K562 (cell line): ENCODE measurements around the gene HIPK1. TPM values are rescaled to one million over a fixed set of nuclear protein-coding genes. Genes with fewer than 3 reads are reported as not detected.

ENCODE experiments used
- FOXO4 ChIP-seq: fragments of 450-650 bp; formaldehyde crosslinking; IDR thresholded peaks from 2 replicates; pipeline ENCODE4 v1.4.0; 2020; ENCODE audit warnings: mild to moderate bottlenecking, moderate library complexity
- JUND ChIP-seq, 2 experiments: IDR thresholded peaks; 2 replicates in 1 of 2; 3 replicates in 1 of 2; pipeline ENCODE4 v1.6.1; 2011; ENCODE audit warnings: borderline replicate concordance in 2 of 2, low read depth in 2 of 2, low read length in 2 of 2, improper control_type of control experiment in 1 of 2, missing biosample characterization in 1 of 2, missing genetic modification characterization in 1 of 2, missing genetic modification reagents in 1 of 2
- MCM3 ChIP-seq: fragments of 450-650 bp; IDR thresholded peaks from 2 replicates; pipeline ENCODE4 v1.6.1; 2016
- NFIC ChIP-seq: fragments of 450-650 bp; IDR thresholded peaks from 2 replicates; pipeline ENCODE4 v1.6.1; 2017; ENCODE audit warnings: mild to moderate bottlenecking, inconsistent platforms
- TAF15 ChIP-seq: fragments of 200-400 bp; formaldehyde crosslinking; IDR thresholded peaks from 2 replicates; pipeline ENCODE4 v1.6.1; 2017; ENCODE audit warnings: mild to moderate bottlenecking, low read depth, low read length, moderate library complexity
- ZBTB12 ChIP-seq: fragments of 250-450 bp; sonication (Bioruptor Pico); IDR thresholded peaks from 2 replicates; pipeline ENCODE4 v1.4.0; 2020
- ZBTB34 ChIP-seq: fragments of 250-450 bp; sonication (Bioruptor Pico); IDR thresholded peaks from 2 replicates; pipeline ENCODE4 v1.8.0; 2021; ENCODE audit warnings: mild to moderate bottlenecking, moderate library complexity
- ZNF217 ChIP-seq: sonication (generic); formaldehyde crosslinking; IDR thresholded peaks from 2 replicates; pipeline ENCODE4 v1.8.0; 2022; ENCODE audit warnings: mild to moderate bottlenecking, missing genetic modification reagents
- ZNF3 ChIP-seq: fragments of 250-450 bp; sonication (Bioruptor Pico); IDR thresholded peaks from 2 replicates; pipeline ENCODE4 v1.5.0; 2021; ENCODE audit warnings: mild to moderate bottlenecking, moderate library complexity
- ZNF41 ChIP-seq: fragments of 250-450 bp; sonication (Bioruptor Pico); conservative IDR thresholded peaks from 2 replicates; pipeline ENCODE4 v1.4.0; 2020; ENCODE audit warnings: mild to moderate bottlenecking
- polyA plus RNA-seq, 8 experiments: library from polyadenylated mRNA; depleted of rRNA in 4 of 8; stranded (reverse) in 5 of 8; unstranded in 3 of 8; fragments of >200 nt; fragmentation: Nextera tagmentation in 2 of 8; fragmentation: Illumina TruSeq in 1 of 8; extraction: Ambion mirVana in 2 of 8; extraction: Trizol in 1 of 8; gene quantifications; 2 replicates each; pipeline versions ENCODE4 v1.2.1 to v1.2.3, GENCODE V29; 2011 to 2014; ENCODE audit warnings: inconsistent platforms in 1 of 8, missing spikeins in 1 of 8
- total RNA-seq, 7 experiments: library from RNA; depleted of rRNA in 6 of 7; stranded (reverse); fragments of >200 nt in 6 of 7; fragmentation: Illumina TruSeq in 2 of 7; extraction: Trizol in 2 of 7; gene quantifications; 2 replicates each; pipeline versions ENCODE4 v1.2.1 to v1.2.3, GENCODE V29; 2011 to 2021; ENCODE audit warnings: low replicate concordance in 1 of 7
- TF ChIP-seq, protein P1 (sequence below): fragments of 200-600 bp; sonication (generic); IDR thresholded peaks from one replicate; pipeline ENCODE4 v1.6.1; 2012; ENCODE audit warnings: mild to moderate bottlenecking, low read depth, low read length, inconsistent platforms

HIPK1 gene
- total and polyA plus RNA-seq, 9 of the 15 experiments (the other 6 are each of a cell fraction or from before 2014, with no cell fraction given), result 10.0 to 57.9 (median 29.6) TPM

DNA sequence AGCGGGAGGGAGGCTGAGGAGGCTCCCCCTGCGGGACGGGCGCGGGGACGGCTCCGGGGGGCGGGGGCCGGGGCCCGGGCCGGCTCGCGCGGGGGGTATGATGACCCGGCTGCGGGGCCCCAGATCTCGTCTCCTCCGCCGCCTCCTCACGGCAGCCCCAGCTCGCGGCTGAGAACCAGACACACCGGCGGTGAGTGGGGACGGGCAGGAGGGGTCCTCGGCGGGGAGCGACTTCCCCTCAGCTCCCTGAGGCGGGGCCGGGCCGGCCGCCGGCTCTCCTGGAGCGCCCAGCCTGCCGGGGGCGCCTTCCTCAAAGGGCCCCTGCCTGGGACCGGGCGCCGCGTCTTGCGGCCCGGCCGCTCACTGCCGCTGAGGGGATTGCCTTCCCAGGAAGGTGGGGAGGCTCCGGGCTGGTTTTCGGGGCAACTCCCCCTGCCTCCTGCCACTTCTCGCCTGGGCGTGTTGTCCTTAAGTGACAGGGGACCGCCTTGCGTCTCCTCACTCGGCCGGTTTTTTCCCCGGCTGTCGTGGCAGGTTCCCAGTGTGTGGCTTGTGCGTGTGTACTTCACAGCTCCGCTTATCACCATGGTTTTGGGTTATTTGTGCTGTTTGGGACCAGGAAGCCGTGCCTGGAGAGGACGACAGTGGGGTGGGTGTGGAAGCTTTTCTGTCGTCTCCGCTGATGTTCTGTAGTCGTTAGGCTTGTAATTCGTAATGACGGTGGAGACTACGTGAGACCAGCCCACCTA is 800 bp downstream of the HIPK1 start (continued):
- TF ChIP-seq ZBTB12 (CRISPR knock-in tag) (no peak), NFIC (no peak), ZNF3 (CRISPR knock-in tag) (no peak), ZNF41 (CRISPR knock-in tag) (0 out of 2 replicates have a peak, but pooled peaks have one; percentile 8), FOXO4 (CRISPR knock-in tag) (no peak), ZBTB34 (CRISPR knock-in tag) (no peak), ZNF217 (no peak), JUND (IDR thresholded peaks at IDR 0.05; ENCODE audit: borderline replicate concordance, low read depth, low read length) (no peak), JUND (tag; IDR thresholded peaks at IDR 0.05; ENCODE audit: borderline replicate concordance, low read depth, low read length) (0 out of 3 replicates have a peak, but pooled peaks have one; percentile 11), TAF15 (no peak), MCM3 (no peak)
- TF ChIP-seq, protein P1, sequence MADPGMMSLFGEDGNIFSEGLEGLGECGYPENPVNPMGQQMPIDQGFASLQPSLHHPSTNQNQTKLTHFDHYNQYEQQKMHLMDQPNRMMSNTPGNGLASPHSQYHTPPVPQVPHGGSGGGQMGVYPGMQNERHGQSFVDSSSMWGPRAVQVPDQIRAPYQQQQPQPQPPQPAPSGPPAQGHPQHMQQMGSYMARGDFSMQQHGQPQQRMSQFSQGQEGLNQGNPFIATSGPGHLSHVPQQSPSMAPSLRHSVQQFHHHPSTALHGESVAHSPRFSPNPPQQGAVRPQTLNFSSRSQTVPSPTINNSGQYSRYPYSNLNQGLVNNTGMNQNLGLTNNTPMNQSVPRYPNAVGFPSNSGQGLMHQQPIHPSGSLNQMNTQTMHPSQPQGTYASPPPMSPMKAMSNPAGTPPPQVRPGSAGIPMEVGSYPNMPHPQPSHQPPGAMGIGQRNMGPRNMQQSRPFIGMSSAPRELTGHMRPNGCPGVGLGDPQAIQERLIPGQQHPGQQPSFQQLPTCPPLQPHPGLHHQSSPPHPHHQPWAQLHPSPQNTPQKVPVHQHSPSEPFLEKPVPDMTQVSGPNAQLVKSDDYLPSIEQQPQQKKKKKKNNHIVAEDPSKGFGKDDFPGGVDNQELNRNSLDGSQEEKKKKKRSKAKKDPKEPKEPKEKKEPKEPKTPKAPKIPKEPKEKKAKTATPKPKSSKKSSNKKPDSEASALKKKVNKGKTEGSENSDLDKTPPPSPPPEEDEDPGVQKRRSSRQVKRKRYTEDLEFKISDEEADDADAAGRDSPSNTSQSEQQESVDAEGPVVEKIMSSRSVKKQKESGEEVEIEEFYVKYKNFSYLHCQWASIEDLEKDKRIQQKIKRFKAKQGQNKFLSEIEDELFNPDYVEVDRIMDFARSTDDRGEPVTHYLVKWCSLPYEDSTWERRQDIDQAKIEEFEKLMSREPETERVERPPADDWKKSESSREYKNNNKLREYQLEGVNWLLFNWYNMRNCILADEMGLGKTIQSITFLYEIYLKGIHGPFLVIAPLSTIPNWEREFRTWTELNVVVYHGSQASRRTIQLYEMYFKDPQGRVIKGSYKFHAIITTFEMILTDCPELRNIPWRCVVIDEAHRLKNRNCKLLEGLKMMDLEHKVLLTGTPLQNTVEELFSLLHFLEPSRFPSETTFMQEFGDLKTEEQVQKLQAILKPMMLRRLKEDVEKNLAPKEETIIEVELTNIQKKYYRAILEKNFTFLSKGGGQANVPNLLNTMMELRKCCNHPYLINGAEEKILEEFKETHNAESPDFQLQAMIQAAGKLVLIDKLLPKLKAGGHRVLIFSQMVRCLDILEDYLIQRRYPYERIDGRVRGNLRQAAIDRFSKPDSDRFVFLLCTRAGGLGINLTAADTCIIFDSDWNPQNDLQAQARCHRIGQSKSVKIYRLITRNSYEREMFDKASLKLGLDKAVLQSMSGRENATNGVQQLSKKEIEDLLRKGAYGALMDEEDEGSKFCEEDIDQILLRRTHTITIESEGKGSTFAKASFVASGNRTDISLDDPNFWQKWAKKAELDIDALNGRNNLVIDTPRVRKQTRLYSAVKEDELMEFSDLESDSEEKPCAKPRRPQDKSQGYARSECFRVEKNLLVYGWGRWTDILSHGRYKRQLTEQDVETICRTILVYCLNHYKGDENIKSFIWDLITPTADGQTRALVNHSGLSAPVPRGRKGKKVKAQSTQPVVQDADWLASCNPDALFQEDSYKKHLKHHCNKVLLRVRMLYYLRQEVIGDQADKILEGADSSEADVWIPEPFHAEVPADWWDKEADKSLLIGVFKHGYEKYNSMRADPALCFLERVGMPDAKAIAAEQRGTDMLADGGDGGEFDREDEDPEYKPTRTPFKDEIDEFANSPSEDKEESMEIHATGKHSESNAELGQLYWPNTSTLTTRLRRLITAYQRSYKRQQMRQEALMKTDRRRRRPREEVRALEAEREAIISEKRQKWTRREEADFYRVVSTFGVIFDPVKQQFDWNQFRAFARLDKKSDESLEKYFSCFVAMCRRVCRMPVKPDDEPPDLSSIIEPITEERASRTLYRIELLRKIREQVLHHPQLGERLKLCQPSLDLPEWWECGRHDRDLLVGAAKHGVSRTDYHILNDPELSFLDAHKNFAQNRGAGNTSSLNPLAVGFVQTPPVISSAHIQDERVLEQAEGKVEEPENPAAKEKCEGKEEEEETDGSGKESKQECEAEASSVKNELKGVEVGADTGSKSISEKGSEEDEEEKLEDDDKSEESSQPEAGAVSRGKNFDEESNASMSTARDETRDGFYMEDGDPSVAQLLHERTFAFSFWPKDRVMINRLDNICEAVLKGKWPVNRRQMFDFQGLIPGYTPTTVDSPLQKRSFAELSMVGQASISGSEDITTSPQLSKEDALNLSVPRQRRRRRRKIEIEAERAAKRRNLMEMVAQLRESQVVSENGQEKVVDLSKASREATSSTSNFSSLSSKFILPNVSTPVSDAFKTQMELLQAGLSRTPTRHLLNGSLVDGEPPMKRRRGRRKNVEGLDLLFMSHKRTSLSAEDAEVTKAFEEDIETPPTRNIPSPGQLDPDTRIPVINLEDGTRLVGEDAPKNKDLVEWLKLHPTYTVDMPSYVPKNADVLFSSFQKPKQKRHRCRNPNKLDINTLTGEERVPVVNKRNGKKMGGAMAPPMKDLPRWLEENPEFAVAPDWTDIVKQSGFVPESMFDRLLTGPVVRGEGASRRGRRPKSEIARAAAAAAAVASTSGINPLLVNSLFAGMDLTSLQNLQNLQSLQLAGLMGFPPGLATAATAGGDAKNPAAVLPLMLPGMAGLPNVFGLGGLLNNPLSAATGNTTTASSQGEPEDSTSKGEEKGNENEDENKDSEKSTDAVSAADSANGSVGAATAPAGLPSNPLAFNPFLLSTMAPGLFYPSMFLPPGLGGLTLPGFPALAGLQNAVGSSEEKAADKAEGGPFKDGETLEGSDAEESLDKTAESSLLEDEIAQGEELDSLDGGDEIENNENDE, result no peak
